ENCODE measurements around the gene INTS6L.

DNA sequence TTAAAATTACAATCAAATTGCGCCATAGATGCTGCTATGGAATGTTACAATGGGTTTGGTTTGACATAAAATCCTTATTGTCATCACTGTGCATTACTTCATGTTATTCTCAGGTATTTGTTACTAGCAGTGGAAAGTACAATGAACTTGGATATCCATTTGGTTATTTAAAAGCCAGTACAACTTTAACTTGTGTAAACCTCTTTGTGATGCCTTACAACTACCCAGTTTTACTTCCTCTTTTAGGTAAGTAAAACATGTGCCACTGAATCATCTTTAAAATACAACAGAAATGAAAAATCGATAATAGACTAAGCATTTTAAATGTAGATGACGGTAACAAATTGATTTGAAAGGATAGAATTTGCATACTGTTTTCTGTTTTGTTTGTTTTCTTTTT is 35.6 kb downstream of the INTS6L start:
- TF ChIP-seq, protein P1, sequence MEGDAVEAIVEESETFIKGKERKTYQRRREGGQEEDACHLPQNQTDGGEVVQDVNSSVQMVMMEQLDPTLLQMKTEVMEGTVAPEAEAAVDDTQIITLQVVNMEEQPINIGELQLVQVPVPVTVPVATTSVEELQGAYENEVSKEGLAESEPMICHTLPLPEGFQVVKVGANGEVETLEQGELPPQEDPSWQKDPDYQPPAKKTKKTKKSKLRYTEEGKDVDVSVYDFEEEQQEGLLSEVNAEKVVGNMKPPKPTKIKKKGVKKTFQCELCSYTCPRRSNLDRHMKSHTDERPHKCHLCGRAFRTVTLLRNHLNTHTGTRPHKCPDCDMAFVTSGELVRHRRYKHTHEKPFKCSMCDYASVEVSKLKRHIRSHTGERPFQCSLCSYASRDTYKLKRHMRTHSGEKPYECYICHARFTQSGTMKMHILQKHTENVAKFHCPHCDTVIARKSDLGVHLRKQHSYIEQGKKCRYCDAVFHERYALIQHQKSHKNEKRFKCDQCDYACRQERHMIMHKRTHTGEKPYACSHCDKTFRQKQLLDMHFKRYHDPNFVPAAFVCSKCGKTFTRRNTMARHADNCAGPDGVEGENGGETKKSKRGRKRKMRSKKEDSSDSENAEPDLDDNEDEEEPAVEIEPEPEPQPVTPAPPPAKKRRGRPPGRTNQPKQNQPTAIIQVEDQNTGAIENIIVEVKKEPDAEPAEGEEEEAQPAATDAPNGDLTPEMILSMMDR (conservative IDR thresholded peaks at IDR 0.05) = no peak
- TF ChIP-seq EZH2 (IDR thresholded peaks at IDR 0.05; ENCODE audit: low read depth) = no peak

Measured in PC-9 (cell line).